ENCODE measurements around the gene RBM7. TPM values are rescaled to one million over a fixed set of nuclear protein-coding genes. Genes with fewer than 3 reads are reported as not detected.
A peak's percentile ranks its signal among the peaks of the same experiment; 100 is the strongest.

Gene RBM7
- total RNA-seq, 6 experiments from 2014 or later = 10.5 to 27.3 (median 15.3) TPM

DNA sequence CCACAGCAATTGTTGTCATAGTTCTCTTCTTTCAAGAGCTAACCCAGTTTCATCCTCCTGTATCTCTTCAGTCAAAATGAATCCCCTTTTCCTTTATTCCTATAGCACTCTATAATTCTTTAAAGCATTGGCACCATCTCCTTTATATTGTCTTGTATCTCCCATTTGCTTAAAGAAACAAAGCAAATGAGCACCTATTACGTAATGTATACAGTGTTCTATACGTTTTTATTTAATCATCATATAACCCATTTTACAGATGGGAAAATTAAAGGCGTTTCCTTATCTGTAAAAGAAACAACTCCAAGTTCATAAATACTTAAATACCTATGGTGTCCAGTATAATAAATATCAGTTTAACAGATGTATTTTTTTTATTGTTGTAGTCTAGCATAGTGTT lies 32.4 kb downstream of the RBM7 start:
- Histone ChIP-seq H3K9me3 (no peaks in the 10 kb centered on the region), H3K36me3 (no peaks in the 10 kb centered on the region), H3K27me3 (no peaks in the 10 kb centered on the region), H3K4me3 (no peak overlapping the region), H3K4me1 (no peaks in the 10 kb centered on the region), H3K27ac (no peak overlapping the region)
- TF ChIP-seq, protein P1, sequence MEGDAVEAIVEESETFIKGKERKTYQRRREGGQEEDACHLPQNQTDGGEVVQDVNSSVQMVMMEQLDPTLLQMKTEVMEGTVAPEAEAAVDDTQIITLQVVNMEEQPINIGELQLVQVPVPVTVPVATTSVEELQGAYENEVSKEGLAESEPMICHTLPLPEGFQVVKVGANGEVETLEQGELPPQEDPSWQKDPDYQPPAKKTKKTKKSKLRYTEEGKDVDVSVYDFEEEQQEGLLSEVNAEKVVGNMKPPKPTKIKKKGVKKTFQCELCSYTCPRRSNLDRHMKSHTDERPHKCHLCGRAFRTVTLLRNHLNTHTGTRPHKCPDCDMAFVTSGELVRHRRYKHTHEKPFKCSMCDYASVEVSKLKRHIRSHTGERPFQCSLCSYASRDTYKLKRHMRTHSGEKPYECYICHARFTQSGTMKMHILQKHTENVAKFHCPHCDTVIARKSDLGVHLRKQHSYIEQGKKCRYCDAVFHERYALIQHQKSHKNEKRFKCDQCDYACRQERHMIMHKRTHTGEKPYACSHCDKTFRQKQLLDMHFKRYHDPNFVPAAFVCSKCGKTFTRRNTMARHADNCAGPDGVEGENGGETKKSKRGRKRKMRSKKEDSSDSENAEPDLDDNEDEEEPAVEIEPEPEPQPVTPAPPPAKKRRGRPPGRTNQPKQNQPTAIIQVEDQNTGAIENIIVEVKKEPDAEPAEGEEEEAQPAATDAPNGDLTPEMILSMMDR (IDR thresholded peaks at IDR 0.05) = no peak
- TF ChIP-seq POLR2A (IDR thresholded peaks at IDR 0.05) = no peak
- ATAC-seq (no peak), DNase-seq (no peak)
- 76% methylated on average over 3 of the region's 3 CpGs for WGBS (ENCODE audit: insufficient coverage, low coverage, low lambda C conversion rate, missing lambda C conversion rate)
- intact Hi-C loops (cut with DNase I) = no loop called here

DNA sequence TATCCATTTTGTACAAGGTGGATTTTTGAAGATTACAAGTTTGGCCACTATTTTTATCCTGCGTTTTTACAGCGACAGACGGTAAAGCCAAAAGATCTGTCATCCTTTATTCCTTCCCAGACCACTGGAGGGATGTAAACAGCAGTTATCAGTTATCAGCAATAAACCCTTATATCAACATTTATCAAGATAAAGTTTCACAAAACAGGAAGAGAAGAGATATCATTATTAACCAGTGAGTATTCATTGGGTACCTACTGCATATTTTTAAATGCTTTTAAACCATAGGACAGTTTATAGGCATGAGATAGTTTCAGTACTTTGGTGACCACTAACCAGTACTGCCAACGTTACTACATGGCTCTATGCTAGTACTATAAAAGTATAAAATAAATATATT lies 32.9 kb downstream of the RBM7 start:
- intact Hi-C loops (cut with DNase I) = no loop called here
- no peak overlapping the region for H3K27ac ChIP-seq
- 83% methylated on average over 4 of the region's 4 CpGs for WGBS (ENCODE audit: insufficient coverage, low coverage, low lambda C conversion rate, missing lambda C conversion rate)
- DNase-seq = no peak
- no peak for ATAC-seq
- H3K36me3 ChIP-seq = no peaks in the 10 kb centered on the region
- no peaks in the 10 kb centered on the region for H3K4me1 ChIP-seq
- no peaks in the 10 kb centered on the region for H3K27me3 ChIP-seq
- H3K4me3 ChIP-seq = no peak overlapping the region
- no peaks in the 10 kb centered on the region for H3K9me3 ChIP-seq
- no peak for TF ChIP-seq POLR2A (IDR thresholded peaks at IDR 0.05)
- TF ChIP-seq, protein P1 (IDR thresholded peaks at IDR 0.05) = no peak

DNA sequence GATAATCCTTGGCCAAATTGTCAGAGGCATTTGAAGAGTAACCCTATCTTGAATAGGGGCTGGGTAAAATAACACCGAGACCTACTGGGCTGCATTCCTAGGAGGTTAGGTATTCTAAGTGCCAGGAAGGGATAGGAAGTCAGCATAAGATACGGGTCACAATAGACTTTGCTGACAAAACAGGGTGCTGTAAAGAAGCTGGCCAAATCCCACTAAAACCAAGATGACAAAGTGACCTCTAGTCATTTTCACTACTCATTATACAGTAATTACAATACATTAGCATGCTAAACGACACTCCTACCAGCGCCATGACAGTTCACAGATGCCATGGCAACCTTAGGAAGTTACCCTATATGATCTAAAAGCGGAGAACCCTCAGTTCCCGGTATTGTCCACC lies 37.8 kb downstream of the RBM7 start:
- H3K4me1 ChIP-seq = peaks cover 0 to 8% (median 2%) of the 10 kb centered on the region in 4 donors
- ATAC-seq (no peak), DNase-seq (no peak)
- TF ChIP-seq POLR2A (IDR thresholded peaks at IDR 0.05) = no peak
- TF ChIP-seq, protein P1 (IDR thresholded peaks at IDR 0.05) = no peak
- H3K27ac ChIP-seq = no peak overlapping the region
- 20% methylated on average over 1 of the region's 6 CpGs for WGBS (ENCODE audit: insufficient coverage, low coverage, low lambda C conversion rate, missing lambda C conversion rate)
- intact Hi-C loops (cut with DNase I) = no loop called here
- H3K4me3 ChIP-seq = no peak overlapping the region
- no peaks in the 10 kb centered on the region for H3K9me3 ChIP-seq
- no peaks in the 10 kb centered on the region for H3K27me3 ChIP-seq
- no peaks in the 10 kb centered on the region for H3K36me3 ChIP-seq

DNA sequence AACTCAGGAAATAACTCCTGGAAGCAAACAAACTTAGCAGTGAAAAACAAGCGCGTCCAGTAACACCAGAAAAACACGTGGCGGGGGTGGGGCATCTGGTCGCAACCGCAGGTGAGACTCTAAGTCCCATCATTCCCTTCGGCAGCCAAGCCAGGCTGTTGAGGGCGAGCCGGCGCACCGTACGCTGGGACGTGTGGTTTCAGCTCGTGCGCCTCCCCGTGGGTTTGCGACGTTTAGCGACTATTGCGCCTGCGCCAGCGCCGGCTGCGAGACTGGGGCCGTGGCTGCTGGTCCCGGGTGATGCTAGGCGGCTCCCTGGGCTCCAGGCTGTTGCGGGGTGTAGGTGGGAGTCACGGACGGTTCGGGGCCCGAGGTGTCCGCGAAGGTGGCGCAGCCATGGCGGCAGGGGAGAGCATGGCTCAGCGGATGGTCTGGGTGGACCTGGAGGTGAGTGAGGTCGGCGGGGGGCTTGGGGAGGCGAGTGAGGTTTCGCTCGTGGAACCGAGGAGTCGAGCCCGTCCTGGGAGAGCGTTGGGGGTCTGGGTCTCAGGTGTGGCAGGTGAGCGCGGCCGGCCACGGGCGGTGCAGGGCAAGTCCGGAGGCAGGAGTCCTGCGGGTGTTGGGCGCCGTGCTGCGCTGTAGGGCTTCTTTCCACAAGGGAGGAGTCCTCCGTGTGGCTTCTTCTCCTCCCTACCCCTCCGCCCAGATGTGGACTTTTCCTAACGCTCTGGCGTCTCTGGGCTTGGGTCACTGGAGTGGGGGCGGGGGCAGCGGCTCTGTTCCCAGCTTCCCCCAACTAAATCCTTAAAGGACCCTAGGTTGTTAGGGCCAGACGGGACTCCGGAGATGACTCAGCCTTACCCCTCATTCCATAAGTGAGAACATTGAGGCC lies 39.0 kb downstream of the RBM7 start, which contains the start of gene REXO2:
REXO2 (plus strand) TSS at position 239 of the 892 bp plus-strand sequence; CDS start at position 301, 62 bp downstream.
- Histone ChIP-seq H3K36me3 (no peaks in the 10 kb centered on the region), H3K27ac (peak within 1 kb of the TSS; percentile 67 to 87 (median 75)), H3K4me3 (peak within 1 kb of the TSS; percentile 84 to 94 (median 89)), H3K4me1 (peaks cover 0 to 8% (median 2%) of the 10 kb centered on the region in 4 donors), H3K27me3 (no peaks in the 10 kb centered on the region), H3K9me3 (no peaks in the 10 kb centered on the region)
- peak; percentile 74 for TF ChIP-seq POLR2A (IDR thresholded peaks at IDR 0.05)
- TF ChIP-seq, protein P1 (IDR thresholded peaks at IDR 0.05) = peak in 2 of 4 donors; percentile 26 to 44
- 0% methylated on average over 26 of the region's 64 CpGs for WGBS (ENCODE audit: insufficient coverage, low coverage, low lambda C conversion rate, missing lambda C conversion rate)
- ATAC-seq = peak; percentile 98 to 99 (median 99)
- intact Hi-C loops (cut with DNase I) = no loop called here
- DNase-seq = peak; percentile 97

Measured in right lobe of liver (tissue), 6 donors.